ENCODE measurements around the gene OPCML.

DNA sequence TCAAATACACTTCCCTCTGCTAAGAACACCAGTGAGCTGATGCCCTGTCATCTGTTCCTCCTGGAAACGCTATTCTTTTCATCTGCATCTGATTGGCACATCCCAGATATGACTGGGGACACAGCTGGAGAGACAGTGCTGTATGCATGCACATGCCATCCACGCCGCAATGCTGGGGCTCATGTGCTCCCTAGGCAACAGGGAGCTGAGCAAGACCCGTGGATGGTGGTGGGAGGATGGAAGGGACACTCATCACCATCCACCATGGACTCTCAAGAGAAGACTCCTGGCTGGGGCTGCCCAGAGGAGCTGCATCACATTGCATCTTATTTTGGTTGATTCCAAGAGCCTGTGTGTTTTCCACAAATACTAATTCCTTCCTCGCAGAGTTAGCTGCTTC is 534.9 kb downstream of the OPCML start:
- TF ChIP-seq, protein P1, sequence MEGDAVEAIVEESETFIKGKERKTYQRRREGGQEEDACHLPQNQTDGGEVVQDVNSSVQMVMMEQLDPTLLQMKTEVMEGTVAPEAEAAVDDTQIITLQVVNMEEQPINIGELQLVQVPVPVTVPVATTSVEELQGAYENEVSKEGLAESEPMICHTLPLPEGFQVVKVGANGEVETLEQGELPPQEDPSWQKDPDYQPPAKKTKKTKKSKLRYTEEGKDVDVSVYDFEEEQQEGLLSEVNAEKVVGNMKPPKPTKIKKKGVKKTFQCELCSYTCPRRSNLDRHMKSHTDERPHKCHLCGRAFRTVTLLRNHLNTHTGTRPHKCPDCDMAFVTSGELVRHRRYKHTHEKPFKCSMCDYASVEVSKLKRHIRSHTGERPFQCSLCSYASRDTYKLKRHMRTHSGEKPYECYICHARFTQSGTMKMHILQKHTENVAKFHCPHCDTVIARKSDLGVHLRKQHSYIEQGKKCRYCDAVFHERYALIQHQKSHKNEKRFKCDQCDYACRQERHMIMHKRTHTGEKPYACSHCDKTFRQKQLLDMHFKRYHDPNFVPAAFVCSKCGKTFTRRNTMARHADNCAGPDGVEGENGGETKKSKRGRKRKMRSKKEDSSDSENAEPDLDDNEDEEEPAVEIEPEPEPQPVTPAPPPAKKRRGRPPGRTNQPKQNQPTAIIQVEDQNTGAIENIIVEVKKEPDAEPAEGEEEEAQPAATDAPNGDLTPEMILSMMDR (conservative IDR thresholded peaks at IDR 0.05; ENCODE audit: low read depth, low read length): no peak
- no peak for TF ChIP-seq EZH2 (IDR thresholded peaks at IDR 0.05; ENCODE audit: borderline replicate concordance, low read depth, low read length, poor library complexity, severe bottlenecking)

Data from A673 (cell line).